ENCODE results near the gene MITF.

The MITF gene

DNA sequence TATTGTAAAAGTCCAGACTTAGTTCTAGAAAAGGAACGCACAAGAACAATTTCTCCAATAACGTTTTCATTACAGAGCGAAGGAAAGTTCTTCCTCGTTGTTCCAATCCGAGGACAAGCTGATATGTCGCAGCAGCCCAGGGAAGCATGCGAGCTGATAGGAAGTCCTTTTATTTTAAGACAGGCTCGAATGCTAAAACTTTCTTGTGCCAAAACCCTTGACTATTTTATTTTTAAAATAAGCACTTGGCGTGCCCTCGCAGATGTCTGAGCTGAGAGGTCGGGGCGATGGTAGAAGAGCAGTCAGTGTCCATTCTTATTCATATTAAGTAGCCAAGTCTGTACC is 433 bp upstream of the MITF start:
- Mint-ChIP-seq H3K36me3 (ENCODE audit: insufficient read depth) (no peaks in the 10 kb centered on the region), H3K27me3 (peaks cover 33 to 57% of the 10 kb centered on the region in 2 donors), H3K4me3 (peak overlapping the region in 1 of 2 donors; percentile 33), H3K4me1 (ENCODE audit: low read depth in 2 of 2) (no peaks in the 10 kb centered on the region), H3K9me3 (peaks cover 0 to 7% of the 10 kb centered on the region in 2 donors), H3K27ac (no peak overlapping the region)
- no peak for DNase-seq
- no peak for ATAC-seq (replicated peaks)

DNA sequence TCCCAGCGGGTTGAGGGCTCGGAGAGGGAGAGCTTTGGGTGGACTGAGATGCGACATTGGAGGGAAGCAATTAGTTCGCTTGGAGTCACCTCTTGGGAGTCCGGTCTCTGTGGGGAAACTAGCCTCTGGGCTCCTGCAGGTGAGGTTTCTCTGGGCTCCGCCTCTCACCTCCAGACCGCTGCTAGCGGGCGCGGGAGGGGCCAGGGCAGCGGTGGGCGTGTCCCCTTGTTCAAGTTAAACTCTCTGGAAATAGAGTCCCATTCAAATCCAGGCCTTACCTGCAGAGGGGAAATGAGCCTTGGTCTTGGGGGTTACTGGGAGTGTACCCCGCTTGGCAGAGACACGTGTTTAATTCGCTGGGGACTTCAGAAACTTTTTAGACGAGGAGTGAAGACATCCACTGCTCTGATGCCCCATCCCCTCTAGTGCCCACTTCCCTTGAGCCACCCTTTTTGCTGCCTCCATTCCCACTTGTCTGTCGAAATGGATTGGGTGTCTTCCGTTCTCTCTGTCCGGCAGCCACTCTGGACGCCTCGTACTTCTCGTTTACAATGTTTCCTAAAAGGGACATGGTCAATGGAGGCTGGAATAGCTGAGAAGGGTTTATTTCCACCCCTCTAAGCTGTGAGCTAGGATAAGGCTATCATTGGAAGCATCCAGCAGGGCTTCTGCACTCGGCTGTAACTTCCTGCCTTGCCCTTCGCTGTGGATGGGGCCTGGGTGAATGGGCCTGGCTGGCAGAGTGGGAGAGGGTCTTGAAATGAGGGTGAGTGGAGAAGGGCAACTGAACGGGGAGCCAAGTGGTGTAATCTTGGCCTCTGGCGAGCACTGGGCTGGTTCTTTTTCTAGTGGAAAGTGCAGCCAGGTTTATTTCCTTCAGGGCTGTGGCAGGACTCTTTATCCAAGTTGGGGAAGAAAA is 1.1 kb downstream of the MITF start:
- Mint-ChIP-seq H3K27me3 (peaks cover 33 to 57% of the 10 kb centered on the region in 2 donors), H3K4me1 (ENCODE audit: low read depth in 2 of 2) (no peaks in the 10 kb centered on the region), H3K27ac (no peak overlapping the region), H3K4me3 (no peak overlapping the region), H3K36me3 (ENCODE audit: insufficient read depth) (no peaks in the 10 kb centered on the region), H3K9me3 (peaks cover 0 to 7% of the 10 kb centered on the region in 2 donors)
- no peak for DNase-seq
- ATAC-seq (replicated peaks), result no peak

DNA sequence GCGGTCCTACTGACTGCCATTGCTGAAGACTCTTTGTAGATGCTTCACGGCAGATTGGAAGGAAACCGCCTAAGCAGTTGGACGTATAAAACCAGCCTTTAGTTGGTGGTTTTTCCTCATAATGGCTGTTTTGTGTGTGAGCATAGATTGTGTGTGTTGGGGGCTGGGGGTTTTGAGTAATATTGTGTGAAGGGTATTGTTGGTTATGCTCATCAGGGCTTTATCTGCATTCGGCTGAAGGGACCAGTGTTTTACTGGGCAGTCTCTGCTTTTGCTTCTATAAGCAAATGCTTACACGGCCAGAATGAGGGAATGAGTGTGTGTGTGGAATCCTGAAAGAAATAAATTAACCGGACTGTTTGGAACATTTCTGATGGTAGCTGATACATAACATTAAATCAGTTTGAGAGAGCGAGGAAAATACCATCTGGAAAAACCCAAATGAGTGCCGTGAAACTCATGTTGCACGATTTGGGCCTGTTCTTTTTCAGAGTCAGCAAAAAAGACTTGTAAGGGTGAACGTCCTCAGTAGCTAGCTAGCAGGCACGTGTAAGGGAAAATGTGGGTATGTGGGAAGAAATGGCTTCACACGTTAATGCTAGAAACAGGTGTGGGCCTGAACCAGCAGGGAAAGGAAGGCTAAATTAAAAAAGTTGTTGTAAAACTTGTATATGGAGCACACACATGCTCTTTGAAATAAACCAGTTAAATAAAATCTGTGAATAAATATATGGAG is 1.9 kb downstream of the MITF start:
- no peaks in the 10 kb centered on the region for H3K4me1 Mint-ChIP-seq (ENCODE audit: low read depth in 2 of 2)
- no peak overlapping the region for H3K27ac Mint-ChIP-seq
- H3K36me3 Mint-ChIP-seq (ENCODE audit: insufficient read depth), result no peaks in the 10 kb centered on the region
- peaks cover 33 to 57% of the 10 kb centered on the region in 2 donors for H3K27me3 Mint-ChIP-seq
- H3K4me3 Mint-ChIP-seq, result no peak overlapping the region
- H3K9me3 Mint-ChIP-seq, result peaks cover 0 to 7% of the 10 kb centered on the region in 2 donors
- DNase-seq (no peak), ATAC-seq (replicated peaks) (no peak)

DNA sequence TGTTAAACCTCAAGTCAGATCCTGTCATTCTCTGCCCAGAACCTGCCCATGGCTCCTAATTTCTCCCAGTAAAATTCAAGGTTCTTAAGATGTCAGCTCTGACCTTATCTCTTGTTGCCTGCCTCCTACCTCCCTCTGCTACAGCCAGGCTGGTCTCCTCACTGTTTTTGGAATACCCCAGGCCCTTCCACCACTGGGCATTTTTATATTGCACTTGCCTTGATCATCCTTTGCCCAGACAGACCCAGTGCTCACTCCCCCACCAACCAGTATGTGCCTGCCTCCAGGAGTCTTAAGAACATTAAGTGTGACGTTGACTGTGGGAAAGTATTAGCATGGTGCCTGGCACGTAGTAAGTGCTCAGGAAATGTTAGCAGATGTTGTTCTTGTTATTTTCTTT is 3.1 kb downstream of the MITF start:
- Mint-ChIP-seq H3K27me3 (peaks cover 33 to 53% of the 10 kb centered on the region in 2 donors), H3K4me3 (no peak overlapping the region), H3K36me3 (ENCODE audit: insufficient read depth) (no peaks in the 10 kb centered on the region), H3K27ac (no peak overlapping the region), H3K9me3 (peaks cover 0 to 7% of the 10 kb centered on the region in 2 donors), H3K4me1 (ENCODE audit: low read depth in 2 of 2) (no peaks in the 10 kb centered on the region)
- ATAC-seq (replicated peaks), result no peak
- DNase-seq, result no peak

DNA sequence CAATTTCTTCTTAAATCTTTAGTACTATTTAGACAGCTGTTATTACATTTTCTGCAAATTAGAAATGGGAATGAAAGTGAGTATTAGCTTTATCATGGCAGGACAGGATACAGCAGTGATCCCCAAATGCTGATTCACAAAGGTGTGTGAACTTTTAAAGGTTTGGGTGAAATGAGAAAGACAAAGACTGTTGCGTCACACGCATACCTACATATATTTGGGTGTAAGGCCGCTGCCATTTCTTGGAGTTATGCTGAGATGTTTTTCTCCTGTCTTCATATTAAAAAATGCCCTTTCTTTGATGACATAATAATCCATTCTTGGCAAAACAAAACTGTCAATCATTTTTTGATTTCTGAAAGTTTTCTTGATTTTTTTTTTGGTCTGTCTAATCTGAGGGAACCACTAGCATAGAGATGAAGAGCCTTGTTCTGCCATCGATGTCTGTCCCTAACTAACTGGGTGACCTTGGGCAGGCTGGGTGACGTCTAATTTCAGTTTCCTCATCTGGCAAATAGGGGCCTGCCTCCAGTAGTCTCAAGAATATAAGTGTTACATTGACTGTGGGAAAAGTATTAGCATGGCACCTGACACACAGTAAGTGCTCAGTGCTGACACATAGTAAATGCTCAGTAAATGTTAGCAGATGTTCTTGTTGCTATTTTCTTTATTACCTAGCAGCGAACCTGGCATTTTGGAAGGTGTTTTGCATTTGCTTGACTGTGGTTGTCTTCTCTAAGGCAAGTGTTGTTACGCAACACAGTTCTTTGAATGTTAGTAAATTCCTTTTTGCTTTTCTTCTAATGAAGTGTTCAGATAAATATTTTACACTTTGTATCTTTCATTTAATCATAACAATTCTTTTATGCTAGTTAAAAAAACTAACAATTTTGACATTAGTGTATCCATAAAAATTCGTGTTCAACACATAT is 5.0 kb downstream of the MITF start:
- Mint-ChIP-seq H3K4me1 (ENCODE audit: low read depth in 2 of 2) (no peaks in the 10 kb centered on the region), H3K36me3 (ENCODE audit: insufficient read depth) (no peaks in the 10 kb centered on the region), H3K4me3 (no peak overlapping the region), H3K27ac (no peak overlapping the region), H3K27me3 (peaks cover 23 to 36% of the 10 kb centered on the region in 2 donors), H3K9me3 (peaks cover 0 to 7% of the 10 kb centered on the region in 2 donors)
- ATAC-seq (replicated peaks) (no peak), DNase-seq (no peak)

DNA sequence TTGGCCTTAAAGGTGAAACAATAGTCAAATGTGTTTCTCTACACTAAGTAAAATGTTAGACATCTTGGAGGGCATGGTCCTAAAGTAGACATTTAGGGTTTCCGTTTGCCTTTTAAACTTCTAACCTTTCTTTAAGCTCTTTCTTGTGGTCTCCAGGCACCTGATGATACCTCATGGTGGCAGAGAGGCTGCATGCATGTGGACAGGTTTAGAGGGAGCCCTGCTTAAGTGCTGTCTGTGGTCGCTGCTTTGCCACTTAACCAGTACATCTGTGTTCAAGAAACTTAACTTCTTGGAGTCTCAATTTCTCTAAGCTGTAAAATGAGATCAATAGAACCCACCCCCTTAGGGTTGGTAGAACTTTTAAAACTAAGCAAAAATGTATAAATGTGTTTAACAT is 6.2 kb downstream of the MITF start:
- Mint-ChIP-seq H3K4me3 (no peak overlapping the region), H3K27ac (no peak overlapping the region), H3K9me3 (peaks cover 0 to 7% of the 10 kb centered on the region in 2 donors), H3K4me1 (ENCODE audit: low read depth in 2 of 2) (no peaks in the 10 kb centered on the region), H3K27me3 (peaks cover 20 to 23% of the 10 kb centered on the region in 2 donors), H3K36me3 (ENCODE audit: insufficient read depth) (no peaks in the 10 kb centered on the region)
- DNase-seq (no peak), ATAC-seq (replicated peaks) (no peak)

DNA sequence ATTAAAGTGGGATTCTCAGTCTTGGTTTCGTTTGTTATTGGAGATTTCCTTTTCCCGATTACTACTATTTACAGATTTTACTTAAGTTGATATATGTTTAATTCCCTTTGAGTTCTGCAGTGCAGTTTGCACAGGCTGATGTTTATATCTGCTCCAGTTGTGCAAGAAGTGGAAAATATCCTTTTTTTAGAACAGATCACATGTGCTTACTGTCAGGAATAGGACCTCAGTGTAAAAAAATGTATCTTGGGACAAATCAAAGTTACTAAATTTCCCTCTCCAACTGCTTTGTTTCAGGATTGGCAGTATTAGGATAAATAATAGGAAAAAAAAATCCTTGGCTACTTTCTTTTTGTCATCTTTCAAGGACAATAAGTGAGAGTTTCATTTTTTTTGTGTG is 6.9 kb downstream of the MITF start:
- ATAC-seq (replicated peaks) (no peak), DNase-seq (no peak)
- H3K4me1 Mint-ChIP-seq (ENCODE audit: low read depth in 2 of 2), result no peaks in the 10 kb centered on the region
- H3K9me3 Mint-ChIP-seq, result peaks cover 0 to 3% of the 10 kb centered on the region in 2 donors
- H3K27me3 Mint-ChIP-seq, result peaks cover 14 to 17% of the 10 kb centered on the region in 2 donors
- no peak overlapping the region for H3K27ac Mint-ChIP-seq
- no peaks in the 10 kb centered on the region for H3K36me3 Mint-ChIP-seq (ENCODE audit: insufficient read depth)
- H3K4me3 Mint-ChIP-seq, result no peak overlapping the region

DNA sequence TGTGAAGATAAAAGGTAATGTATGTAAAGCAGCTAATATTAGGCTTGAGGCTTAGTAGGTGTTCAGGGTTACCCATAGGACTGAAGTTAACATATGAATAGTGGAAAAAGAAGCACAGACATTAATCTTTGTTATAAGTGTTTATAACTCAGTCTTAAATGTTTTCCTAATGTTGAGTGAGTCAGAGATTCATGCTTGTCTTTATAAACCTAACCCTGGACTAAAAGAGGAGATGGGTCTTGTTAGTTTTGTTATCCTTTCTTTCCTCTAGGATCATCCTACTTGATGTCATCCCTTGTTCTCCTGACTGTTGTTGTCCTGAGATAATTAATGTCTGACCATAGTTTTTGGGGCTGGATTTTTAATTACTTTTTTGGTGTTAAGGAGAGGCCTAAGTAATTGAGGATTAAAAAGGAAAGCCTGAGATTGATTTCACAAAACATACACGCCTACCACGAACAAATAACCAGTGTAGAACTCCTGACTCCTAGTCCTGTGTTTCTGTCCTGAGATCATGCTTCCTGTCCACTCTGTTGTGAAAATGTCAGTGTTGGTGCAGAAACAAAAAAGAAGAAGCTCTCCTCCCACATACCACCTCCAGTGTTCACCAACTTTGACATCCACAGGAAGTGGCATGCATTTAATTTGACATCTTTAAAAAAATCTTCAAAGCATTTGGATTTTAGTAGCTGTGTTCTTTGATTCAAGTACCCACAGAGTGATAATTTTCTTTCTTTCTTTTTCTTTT is 8.4 kb downstream of the MITF start:
- DNase-seq, result no peak
- peaks cover 0 to 4% of the 10 kb centered on the region in 2 donors for H3K9me3 Mint-ChIP-seq
- no peak overlapping the region for H3K27ac Mint-ChIP-seq
- no peaks in the 10 kb centered on the region for H3K36me3 Mint-ChIP-seq (ENCODE audit: insufficient read depth)
- no peak overlapping the region for H3K4me3 Mint-ChIP-seq
- H3K27me3 Mint-ChIP-seq, result peaks cover 2 to 5% of the 10 kb centered on the region in 2 donors
- no peaks in the 10 kb centered on the region for H3K4me1 Mint-ChIP-seq (ENCODE audit: low read depth in 2 of 2)
- ATAC-seq (replicated peaks), result no peak

DNA sequence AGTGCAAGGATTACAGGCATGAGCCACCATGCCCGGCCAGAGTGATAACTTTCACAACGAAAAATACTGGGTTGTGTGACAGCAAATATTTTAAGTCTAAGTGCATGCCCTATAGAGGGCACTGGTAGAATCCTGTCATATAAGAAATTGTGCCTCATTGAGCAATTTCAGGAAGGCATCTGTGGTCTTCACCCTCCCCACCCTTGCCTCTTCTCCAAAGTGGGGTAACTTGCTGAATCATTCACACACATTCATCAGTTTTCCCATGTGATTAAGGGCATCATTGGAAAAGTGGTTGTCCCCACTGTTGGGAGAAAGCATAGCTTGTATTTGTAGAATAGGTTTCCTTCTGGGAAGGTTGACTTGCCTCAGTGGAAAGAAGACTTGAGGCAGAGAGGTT is 9.2 kb downstream of the MITF start:
- Mint-ChIP-seq H3K36me3 (ENCODE audit: insufficient read depth) (no peaks in the 10 kb centered on the region), H3K4me1 (ENCODE audit: low read depth in 2 of 2) (no peaks in the 10 kb centered on the region), H3K9me3 (peaks cover 0 to 4% of the 10 kb centered on the region in 2 donors), H3K4me3 (no peak overlapping the region), H3K27ac (no peak overlapping the region), H3K27me3 (peaks cover 0 to 1% of the 10 kb centered on the region in 2 donors)
- ATAC-seq (replicated peaks), result no peak
- DNase-seq, result no peak

DNA sequence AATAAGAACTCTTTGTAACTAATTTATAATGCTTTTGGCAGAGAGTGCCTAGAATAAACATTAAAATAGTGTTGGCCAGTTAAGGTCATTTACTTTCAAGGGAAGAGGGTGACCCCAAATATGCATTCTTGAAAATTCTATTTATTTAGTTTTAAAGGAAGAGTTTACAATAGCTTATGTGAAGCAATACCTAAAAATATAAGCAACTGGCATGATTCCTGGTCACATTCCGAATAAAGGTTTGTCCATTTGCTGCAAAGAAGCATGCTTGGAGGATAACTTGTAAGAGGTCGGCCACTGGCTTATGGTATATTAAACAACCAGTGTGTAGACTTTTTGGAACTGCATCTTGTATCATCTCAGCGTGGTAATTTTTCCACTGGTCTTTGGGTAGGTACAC is 10.2 kb downstream of the MITF start:
- ATAC-seq (replicated peaks) (no peak), DNase-seq (no peak)
- Mint-ChIP-seq H3K4me3 (no peak overlapping the region), H3K9me3 (peaks cover 0 to 8% of the 10 kb centered on the region in 2 donors), H3K27me3 (no peaks in the 10 kb centered on the region), H3K36me3 (ENCODE audit: insufficient read depth) (no peaks in the 10 kb centered on the region), H3K27ac (no peak overlapping the region), H3K4me1 (ENCODE audit: low read depth in 2 of 2) (no peaks in the 10 kb centered on the region)

DNA sequence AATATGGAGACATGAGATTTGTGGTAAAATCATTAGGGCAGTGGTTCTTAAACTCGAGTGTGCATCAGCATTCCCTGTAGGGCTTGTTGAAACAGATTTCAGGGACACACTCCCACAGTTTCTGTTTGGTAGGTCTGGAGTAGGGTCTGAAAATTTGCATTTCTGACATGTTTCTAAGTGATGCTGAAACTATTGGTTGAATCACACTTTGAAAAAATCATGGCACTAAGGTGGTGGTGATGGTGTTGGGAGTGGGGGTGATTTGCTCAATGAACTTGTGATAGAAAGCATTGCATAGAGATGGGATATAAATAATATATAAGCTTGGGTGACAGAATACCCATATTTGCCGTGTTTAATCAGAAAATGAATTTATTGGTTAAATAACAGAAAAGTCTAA is 11.3 kb downstream of the MITF start:
- Mint-ChIP-seq H3K27me3 (no peaks in the 10 kb centered on the region), H3K27ac (no peak overlapping the region), H3K36me3 (ENCODE audit: insufficient read depth) (no peaks in the 10 kb centered on the region), H3K9me3 (peaks cover 0 to 8% of the 10 kb centered on the region in 2 donors), H3K4me1 (ENCODE audit: low read depth in 2 of 2) (no peaks in the 10 kb centered on the region), H3K4me3 (no peak overlapping the region)
- ATAC-seq (replicated peaks), result no peak
- DNase-seq, result no peak

DNA sequence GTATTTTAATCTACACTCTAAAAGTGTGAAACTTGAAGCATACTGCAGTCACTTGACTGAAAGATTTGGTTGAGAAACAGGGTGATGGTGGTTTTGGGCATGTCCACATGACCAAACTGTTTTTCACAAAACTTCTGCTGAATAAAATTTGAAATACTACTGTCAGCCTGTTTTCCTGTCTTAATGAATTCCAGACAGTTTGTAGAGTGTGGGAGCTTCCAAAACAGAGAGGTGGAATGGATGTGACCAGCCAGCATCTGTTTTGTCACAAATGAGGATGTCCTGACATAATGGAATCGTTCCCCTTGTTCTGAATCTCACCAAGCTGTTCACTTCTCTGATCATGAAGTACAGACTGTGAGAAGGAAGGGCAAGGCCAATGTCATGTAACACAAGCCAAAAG is 11.8 kb downstream of the MITF start:
- Mint-ChIP-seq H3K4me3 (no peak overlapping the region), H3K36me3 (ENCODE audit: insufficient read depth) (no peaks in the 10 kb centered on the region), H3K4me1 (ENCODE audit: low read depth in 2 of 2) (no peaks in the 10 kb centered on the region), H3K9me3 (peaks cover 0 to 8% of the 10 kb centered on the region in 2 donors), H3K27me3 (no peaks in the 10 kb centered on the region), H3K27ac (no peak overlapping the region)
- no peak for ATAC-seq (replicated peaks)
- DNase-seq, result no peak

DNA sequence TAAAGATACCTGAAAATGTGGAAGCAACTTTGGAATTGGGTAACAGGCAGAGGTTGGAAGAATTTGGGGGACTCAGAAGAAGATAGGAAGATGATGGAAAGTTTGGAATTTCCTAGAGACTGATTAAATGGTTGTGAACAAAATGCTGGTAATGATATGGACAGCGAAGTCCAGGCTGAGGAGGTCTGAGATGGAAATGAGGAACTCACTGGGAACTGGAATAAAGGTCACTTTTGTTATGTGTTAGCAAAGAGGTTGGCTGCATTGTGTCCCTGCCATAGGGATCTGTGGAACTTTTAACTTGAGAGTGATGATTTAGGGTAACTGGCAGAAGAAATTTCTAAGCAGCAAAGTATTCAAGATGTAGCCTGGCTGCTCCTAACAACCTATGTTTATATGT is 13.0 kb downstream of the MITF start:
- H3K27ac Mint-ChIP-seq, result no peak overlapping the region
- ATAC-seq (replicated peaks) (no peak), DNase-seq (no peak)
- H3K27me3 Mint-ChIP-seq, result no peaks in the 10 kb centered on the region
- peaks cover 3 to 9% of the 10 kb centered on the region in 2 donors for H3K9me3 Mint-ChIP-seq
- no peak overlapping the region for H3K4me3 Mint-ChIP-seq
- no peaks in the 10 kb centered on the region for H3K4me1 Mint-ChIP-seq (ENCODE audit: low read depth in 2 of 2)
- H3K36me3 Mint-ChIP-seq (ENCODE audit: insufficient read depth), result no peaks in the 10 kb centered on the region

All from effector memory CD8-positive, alpha-beta T cell (primary cell).